Neural cell (in vitro differentiated cells): ENCODE results near the gene ST3GAL5. TPM values are rescaled to one million over a fixed set of nuclear protein-coding genes. Genes with fewer than 3 reads are reported as not detected.

Source experiments
- H2AFZ ChIP-seq: fragments of 200-600, 300-800 bp; sonication (generic), shearing (Covaris generic); 2 replicates; pipeline ENCODE4 v1.6.0; 2014; ENCODE audit warnings: low read depth, mild to moderate bottlenecking, antibody characterized with exemption, low read length, moderate library complexity
- H3F3A ChIP-seq: fragments of 200-600 bp; shearing (Covaris generic); 2 replicates; pipeline ENCODE4 v1.6.1; 2016; ENCODE audit warnings: mild to moderate bottlenecking, moderate library complexity, mixed read lengths, antibody characterized with exemption, low read length; ENCODE audit not compliant: insufficient read depth, poor library complexity, severe bottlenecking
- H3K27ac ChIP-seq: fragments of 200-600, 300-800 bp; sonication (generic), shearing (Covaris generic); 2 replicates; pipeline ENCODE4 v1.5.1; 2014; ENCODE audit warnings: mild to moderate bottlenecking, low read length, moderate library complexity
- H3K27me3 ChIP-seq: fragments of 300-800, 200-600 bp; sonication (generic), shearing (Covaris generic); 2 replicates; pipeline ENCODE4 v1.6.0; 2014; ENCODE audit warnings: mild to moderate bottlenecking, low read depth, low read length, moderate library complexity; ENCODE audit not compliant: insufficient read depth
- H3K36me3 ChIP-seq: fragments of 300-800, 200-600 bp; sonication (generic), shearing (Covaris generic); 2 replicates; pipeline ENCODE4 v1.5.1; 2014; ENCODE audit warnings: mild to moderate bottlenecking, antibody characterized with exemption, low read length, moderate library complexity; ENCODE audit not compliant: insufficient read depth
- H3K4me2 ChIP-seq: fragments of 300-800, 200-600 bp; sonication (generic), shearing (Covaris generic); 2 replicates; pipeline ENCODE4 v1.6.0; 2014; ENCODE audit warnings: mild to moderate bottlenecking, low read length
- H3K4me3 ChIP-seq: fragments of 300-800, 200-600 bp; sonication (generic), shearing (Covaris generic); 2 replicates; pipeline ENCODE4 v1.5.1; 2014; ENCODE audit warnings: mild to moderate bottlenecking, low read length, moderate library complexity
- H3K79me2 ChIP-seq: fragments of 200-600 bp; shearing (Covaris generic); replicated peaks from 2 replicates; pipeline ENCODE4 v1.6.0; 2014; ENCODE audit warnings: mild to moderate bottlenecking, low read length, moderate library complexity; ENCODE audit not compliant: insufficient read depth
- H3K9ac ChIP-seq: fragments of 300-800, 200-600 bp; sonication (generic), shearing (Covaris generic); 2 replicates; pipeline ENCODE4 v1.6.1; 2016; ENCODE audit warnings: mild to moderate bottlenecking, low read length, mixed read lengths
- H3K9me2 ChIP-seq: fragments of 200-600 bp; shearing (Covaris generic); 2 replicates; pipeline ENCODE4 v1.6.1; 2016; ENCODE audit warnings: mild to moderate bottlenecking, low read length, mixed read lengths; ENCODE audit not compliant: insufficient read depth
- H3K9me3 ChIP-seq: fragments of 200-600, 300-800 bp; sonication (generic), shearing (Covaris generic); 2 replicates; pipeline ENCODE4 v1.6.1; 2016; ENCODE audit warnings: mild to moderate bottlenecking, mixed run types, low read length, moderate library complexity, mixed read lengths
- H4K20me1 ChIP-seq: fragments of 200-600 bp; shearing (Covaris generic); 2 replicates; pipeline ENCODE4 v1.6.1; 2016; ENCODE audit warnings: mild to moderate bottlenecking, mixed run types; ENCODE audit not compliant: insufficient read depth
- EP300 ChIP-seq: fragments of 450-650 bp; conservative IDR thresholded peaks from 2 replicates; pipeline ENCODE4 v1.6.1; 2014; ENCODE audit warnings: antibody characterized with exemption, mild to moderate bottlenecking, moderate library complexity; ENCODE audit not compliant: poor library complexity, severe bottlenecking
- EZH2 ChIP-seq: fragments of 200-600, 300-800 bp; shearing (Covaris generic), sonication (generic); IDR thresholded peaks from 2 replicates; pipeline ENCODE4 v1.6.1; 2014; ENCODE audit warnings: antibody characterized with exemption, low read length, borderline replicate concordance, mild to moderate bottlenecking; ENCODE audit not compliant: insufficient read depth, poor library complexity, severe bottlenecking
- MXI1 ChIP-seq: fragments of 450-650 bp; conservative IDR thresholded peaks from 2 replicates; pipeline ENCODE4 v1.6.1; 2014; ENCODE audit warnings: antibody characterized with exemption, mild to moderate bottlenecking; ENCODE audit not compliant: poor library complexity, severe bottlenecking
- POLR2AphosphoS5 ChIP-seq: IDR thresholded peaks from 2 replicates; pipeline ENCODE4 v1.6.1; 2012
- RAD21 ChIP-seq: fragments of 450-650 bp; conservative IDR thresholded peaks from 2 replicates; pipeline ENCODE4 v1.6.1; 2014; ENCODE audit warnings: antibody characterized with exemption, mild to moderate bottlenecking, moderate library complexity
- SMC3 ChIP-seq: fragments of 450-650 bp; conservative IDR thresholded peaks from 2 replicates; pipeline ENCODE4 v1.6.1; 2014; ENCODE audit warnings: antibody characterized with exemption, mild to moderate bottlenecking, moderate library complexity; ENCODE audit not compliant: poor library complexity
- TAF1 ChIP-seq: IDR thresholded peaks from 2 replicates; pipeline ENCODE4 v1.6.1; 2012; ENCODE audit warnings: low read depth
- polyA plus RNA-seq: library from polyadenylated mRNA; depleted of rRNA; stranded (reverse); fragments of >200 nt; gene quantifications from 2 replicates; pipeline ENCODE4 v1.2.3, GENCODE V29; 2014
- TF ChIP-seq, protein P1 (sequence below): fragments of 450-650 bp; IDR thresholded peaks from 2 replicates; pipeline ENCODE4 v1.5.1; 2014; ENCODE audit warnings: antibody characterized with exemption, mild to moderate bottlenecking, moderate library complexity; ENCODE audit not compliant: poor library complexity, severe bottlenecking
- TF ChIP-seq, protein P2 (sequence below): IDR thresholded peaks from 2 replicates; pipeline ENCODE4 v1.6.1; 2012; ENCODE audit warnings: borderline replicate concordance

ST3GAL5 gene
- polyA plus RNA-seq, 1 donor from 2014 or later, result 55.6 TPM

DNA sequence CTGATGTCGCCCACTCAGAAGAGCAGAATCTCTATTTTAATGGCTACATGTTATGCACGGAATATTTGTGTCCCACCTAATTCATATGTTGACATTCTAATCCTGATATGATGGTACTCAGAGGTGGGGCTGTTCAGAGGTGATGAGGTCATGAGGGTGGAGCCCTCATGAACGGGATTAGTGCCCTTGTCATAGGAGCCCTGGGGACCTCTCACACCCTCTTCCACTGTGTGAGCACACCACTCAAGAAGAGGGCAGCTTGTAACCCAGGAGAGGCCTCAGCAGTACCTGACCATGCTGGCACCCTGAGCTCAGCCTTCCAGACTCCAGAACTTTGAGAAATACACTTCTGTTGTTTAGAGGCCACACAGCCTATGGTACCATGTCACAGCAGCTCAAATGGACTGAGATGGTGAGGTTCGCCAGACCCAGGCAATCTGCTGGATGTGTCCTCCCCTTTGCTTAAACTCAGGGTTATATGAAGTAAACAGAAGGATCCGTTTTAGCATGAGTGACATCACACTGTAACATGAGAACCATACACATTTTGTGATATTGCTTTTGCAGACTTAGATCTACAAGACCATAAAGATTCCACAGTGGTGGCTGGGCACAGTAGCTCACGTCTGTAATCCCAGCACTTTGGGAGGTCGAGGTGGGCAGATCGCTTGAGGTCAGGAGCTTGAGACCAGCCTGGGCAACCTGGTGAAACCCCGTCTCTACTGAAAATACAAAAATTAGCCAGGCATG is 86.3 kb downstream of the ST3GAL5 start:
- H3K79me2 ChIP-seq, result no peaks in the 10 kb centered on the region
- H3K27me3 ChIP-seq, result no peaks in the 10 kb centered on the region
- no peaks in the 10 kb centered on the region for H4K20me1 ChIP-seq
- no peaks in the 10 kb centered on the region for H3K9me3 ChIP-seq
- no peaks in the 10 kb centered on the region for H3K36me3 ChIP-seq
- H3K9ac ChIP-seq, result no peak overlapping the region
- TF ChIP-seq EP300 (no peak), RAD21 (no peak), POLR2AphosphoS5 (no peak), EZH2 (no peak)
- TF ChIP-seq, protein P1, sequence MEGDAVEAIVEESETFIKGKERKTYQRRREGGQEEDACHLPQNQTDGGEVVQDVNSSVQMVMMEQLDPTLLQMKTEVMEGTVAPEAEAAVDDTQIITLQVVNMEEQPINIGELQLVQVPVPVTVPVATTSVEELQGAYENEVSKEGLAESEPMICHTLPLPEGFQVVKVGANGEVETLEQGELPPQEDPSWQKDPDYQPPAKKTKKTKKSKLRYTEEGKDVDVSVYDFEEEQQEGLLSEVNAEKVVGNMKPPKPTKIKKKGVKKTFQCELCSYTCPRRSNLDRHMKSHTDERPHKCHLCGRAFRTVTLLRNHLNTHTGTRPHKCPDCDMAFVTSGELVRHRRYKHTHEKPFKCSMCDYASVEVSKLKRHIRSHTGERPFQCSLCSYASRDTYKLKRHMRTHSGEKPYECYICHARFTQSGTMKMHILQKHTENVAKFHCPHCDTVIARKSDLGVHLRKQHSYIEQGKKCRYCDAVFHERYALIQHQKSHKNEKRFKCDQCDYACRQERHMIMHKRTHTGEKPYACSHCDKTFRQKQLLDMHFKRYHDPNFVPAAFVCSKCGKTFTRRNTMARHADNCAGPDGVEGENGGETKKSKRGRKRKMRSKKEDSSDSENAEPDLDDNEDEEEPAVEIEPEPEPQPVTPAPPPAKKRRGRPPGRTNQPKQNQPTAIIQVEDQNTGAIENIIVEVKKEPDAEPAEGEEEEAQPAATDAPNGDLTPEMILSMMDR, result no peak
- H3F3A ChIP-seq, result no peaks in the 10 kb centered on the region
- no peak overlapping the region for H3K4me3 ChIP-seq
- no peak overlapping the region for H2AFZ ChIP-seq
- H3K4me2 ChIP-seq, result no peak overlapping the region
- H3K9me2 ChIP-seq, result no peaks in the 10 kb centered on the region
- H3K27ac ChIP-seq, result no peak overlapping the region

DNA sequence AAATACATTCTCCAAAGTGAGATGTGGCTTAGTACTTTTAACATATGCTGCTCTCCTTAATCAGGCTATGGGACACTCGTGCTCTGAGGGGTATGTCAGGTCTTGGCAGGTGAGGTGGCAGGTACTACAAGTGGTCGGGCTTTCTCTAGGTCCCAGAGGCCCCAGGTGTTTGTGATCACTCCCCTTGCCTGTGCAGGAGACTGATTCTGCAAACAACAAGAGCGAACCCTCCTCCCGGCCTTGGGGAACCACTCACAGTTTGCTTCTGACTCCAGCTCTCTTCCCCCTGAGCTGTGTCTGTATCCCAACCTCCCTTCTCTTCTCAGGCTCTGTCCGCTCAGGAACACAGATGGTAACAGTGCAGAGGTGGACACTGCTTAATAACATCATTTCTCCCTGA is 86.9 kb downstream of the ST3GAL5 start:
- Histone ChIP-seq H3F3A (no peaks in the 10 kb centered on the region), H3K27me3 (no peaks in the 10 kb centered on the region), H3K27ac (no peak overlapping the region), H4K20me1 (no peaks in the 10 kb centered on the region), H2AFZ (no peak overlapping the region), H3K9me2 (no peaks in the 10 kb centered on the region), H3K79me2 (no peaks in the 10 kb centered on the region), H3K36me3 (no peaks in the 10 kb centered on the region), H3K4me3 (no peak overlapping the region), H3K4me2 (no peak overlapping the region), H3K9me3 (no peaks in the 10 kb centered on the region), H3K9ac (no peak overlapping the region)
- no peak for TF ChIP-seq EZH2
- no peak for TF ChIP-seq TAF1
- TF ChIP-seq EP300, result no peak
- TF ChIP-seq, protein P2, sequence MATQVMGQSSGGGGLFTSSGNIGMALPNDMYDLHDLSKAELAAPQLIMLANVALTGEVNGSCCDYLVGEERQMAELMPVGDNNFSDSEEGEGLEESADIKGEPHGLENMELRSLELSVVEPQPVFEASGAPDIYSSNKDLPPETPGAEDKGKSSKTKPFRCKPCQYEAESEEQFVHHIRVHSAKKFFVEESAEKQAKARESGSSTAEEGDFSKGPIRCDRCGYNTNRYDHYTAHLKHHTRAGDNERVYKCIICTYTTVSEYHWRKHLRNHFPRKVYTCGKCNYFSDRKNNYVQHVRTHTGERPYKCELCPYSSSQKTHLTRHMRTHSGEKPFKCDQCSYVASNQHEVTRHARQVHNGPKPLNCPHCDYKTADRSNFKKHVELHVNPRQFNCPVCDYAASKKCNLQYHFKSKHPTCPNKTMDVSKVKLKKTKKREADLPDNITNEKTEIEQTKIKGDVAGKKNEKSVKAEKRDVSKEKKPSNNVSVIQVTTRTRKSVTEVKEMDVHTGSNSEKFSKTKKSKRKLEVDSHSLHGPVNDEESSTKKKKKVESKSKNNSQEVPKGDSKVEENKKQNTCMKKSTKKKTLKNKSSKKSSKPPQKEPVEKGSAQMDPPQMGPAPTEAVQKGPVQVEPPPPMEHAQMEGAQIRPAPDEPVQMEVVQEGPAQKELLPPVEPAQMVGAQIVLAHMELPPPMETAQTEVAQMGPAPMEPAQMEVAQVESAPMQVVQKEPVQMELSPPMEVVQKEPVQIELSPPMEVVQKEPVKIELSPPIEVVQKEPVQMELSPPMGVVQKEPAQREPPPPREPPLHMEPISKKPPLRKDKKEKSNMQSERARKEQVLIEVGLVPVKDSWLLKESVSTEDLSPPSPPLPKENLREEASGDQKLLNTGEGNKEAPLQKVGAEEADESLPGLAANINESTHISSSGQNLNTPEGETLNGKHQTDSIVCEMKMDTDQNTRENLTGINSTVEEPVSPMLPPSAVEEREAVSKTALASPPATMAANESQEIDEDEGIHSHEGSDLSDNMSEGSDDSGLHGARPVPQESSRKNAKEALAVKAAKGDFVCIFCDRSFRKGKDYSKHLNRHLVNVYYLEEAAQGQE, result no peak
- TF ChIP-seq RAD21, result no peak
- TF ChIP-seq, protein P1, result no peak
- TF ChIP-seq SMC3, result no peak
- no peak for TF ChIP-seq MXI1
- TF ChIP-seq POLR2AphosphoS5, result no peak
